ENCODE measurements around the gene FAM131A. TPM values are rescaled to one million over a fixed set of nuclear protein-coding genes. Genes with fewer than 3 reads are reported as not detected.
A peak's percentile ranks its signal among the peaks of the same experiment; 100 is the strongest.

FAM131A gene
- total RNA-seq, 1 donor = 9.8 TPM

GRCh38 chr3:184387174-184387714, 49.8 kb downstream of the FAM131A start:
- H3K9me3 ChIP-seq (ENCODE audit: low read depth, low read length) = no peaks in the 10 kb centered on the region
- no peak overlapping the region for H2AFZ ChIP-seq (ENCODE audit: low read length)
- H3K36me3 ChIP-seq (ENCODE audit: insufficient read depth, low read length) = no peaks in the 10 kb centered on the region
- H3K4me1 ChIP-seq (ENCODE audit: insufficient read depth, low read length) = no peaks in the 10 kb centered on the region
- peaks cover 16% of the 10 kb centered on the region for H3K27me3 ChIP-seq (ENCODE audit: insufficient read depth, low read length)
- H3K27ac ChIP-seq (ENCODE audit: low read depth, low read length) = no peak overlapping the region
- no peaks in the 10 kb centered on the region for H3K79me2 ChIP-seq (ENCODE audit: insufficient read depth, low read length)
- no peak overlapping the region for H3K4me3 ChIP-seq (ENCODE audit: insufficient read depth, low read length)
- H4K20me1 ChIP-seq (ENCODE audit: insufficient read depth, low read length) = no peaks in the 10 kb centered on the region
- H3K4me2 ChIP-seq (ENCODE audit: insufficient read depth, low read length) = no peak overlapping the region
- peak; percentile 78 for DNase-seq (ENCODE audit: insufficient read length, low spot score, missing footprints)
- TF ChIP-seq CTCF (IDR thresholded peaks at IDR 0.05; ENCODE audit: extremely low read depth, low read depth, low read length) = no peak

GRCh38 chr3:184388164-184388935, 51.0 kb downstream of the FAM131A start:
- no peak overlapping the region for H3K27ac ChIP-seq (ENCODE audit: low read depth, low read length)
- DNase-seq (ENCODE audit: insufficient read length, low spot score, missing footprints) = no peak
- no peaks in the 10 kb centered on the region for H3K9me3 ChIP-seq (ENCODE audit: low read depth, low read length)

DNA sequence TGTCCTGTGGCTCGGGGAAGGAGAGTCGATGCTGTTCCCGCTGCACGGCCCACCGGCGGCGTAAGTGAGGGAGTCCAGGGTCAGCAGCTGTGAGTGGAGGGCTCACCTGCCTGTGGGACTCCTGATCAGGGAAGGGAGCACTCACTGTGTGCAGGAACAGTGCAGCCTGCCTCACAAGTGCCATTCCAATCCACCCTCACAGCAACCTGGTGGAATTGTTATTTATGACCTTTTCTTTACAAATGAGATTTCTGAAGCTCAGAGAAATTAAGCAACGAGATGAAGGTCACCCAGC, 51.5 kb downstream of the FAM131A start:
- no peaks in the 10 kb centered on the region for H3K79me2 ChIP-seq (ENCODE audit: insufficient read depth, low read length)
- no peak overlapping the region for H3K4me3 ChIP-seq (ENCODE audit: insufficient read depth, low read length)
- H2AFZ ChIP-seq (ENCODE audit: low read length) = no peak overlapping the region
- no peak overlapping the region for H3K27ac ChIP-seq (ENCODE audit: low read depth, low read length)
- no peaks in the 10 kb centered on the region for H3K9me3 ChIP-seq (ENCODE audit: low read depth, low read length)
- DNase-seq (ENCODE audit: insufficient read length, low spot score, missing footprints) = no peak
- H3K27me3 ChIP-seq (ENCODE audit: insufficient read depth, low read length) = peaks cover 13% of the 10 kb centered on the region
- TF ChIP-seq CTCF (IDR thresholded peaks at IDR 0.05; ENCODE audit: extremely low read depth, low read depth, low read length) = no peak
- H3K4me1 ChIP-seq (ENCODE audit: insufficient read depth, low read length) = no peaks in the 10 kb centered on the region
- H3K4me2 ChIP-seq (ENCODE audit: insufficient read depth, low read length) = no peak overlapping the region
- H3K36me3 ChIP-seq (ENCODE audit: insufficient read depth, low read length) = no peaks in the 10 kb centered on the region
- no peaks in the 10 kb centered on the region for H4K20me1 ChIP-seq (ENCODE audit: insufficient read depth, low read length)

More at GRCh38 chr3:184388164-184388935, 51.0 kb downstream of the FAM131A start:
- H3K27me3 ChIP-seq (ENCODE audit: insufficient read depth, low read length) = peaks cover 11% of the 10 kb centered on the region
- TF ChIP-seq CTCF (IDR thresholded peaks at IDR 0.05; ENCODE audit: extremely low read depth, low read depth, low read length) = no peak
- no peak overlapping the region for H2AFZ ChIP-seq (ENCODE audit: low read length)
- no peak overlapping the region for H3K4me2 ChIP-seq (ENCODE audit: insufficient read depth, low read length)
- H4K20me1 ChIP-seq (ENCODE audit: insufficient read depth, low read length) = no peaks in the 10 kb centered on the region
- no peaks in the 10 kb centered on the region for H3K4me1 ChIP-seq (ENCODE audit: insufficient read depth, low read length)
- no peaks in the 10 kb centered on the region for H3K79me2 ChIP-seq (ENCODE audit: insufficient read depth, low read length)
- no peaks in the 10 kb centered on the region for H3K36me3 ChIP-seq (ENCODE audit: insufficient read depth, low read length)
- H3K4me3 ChIP-seq (ENCODE audit: insufficient read depth, low read length) = no peak overlapping the region

DNA sequence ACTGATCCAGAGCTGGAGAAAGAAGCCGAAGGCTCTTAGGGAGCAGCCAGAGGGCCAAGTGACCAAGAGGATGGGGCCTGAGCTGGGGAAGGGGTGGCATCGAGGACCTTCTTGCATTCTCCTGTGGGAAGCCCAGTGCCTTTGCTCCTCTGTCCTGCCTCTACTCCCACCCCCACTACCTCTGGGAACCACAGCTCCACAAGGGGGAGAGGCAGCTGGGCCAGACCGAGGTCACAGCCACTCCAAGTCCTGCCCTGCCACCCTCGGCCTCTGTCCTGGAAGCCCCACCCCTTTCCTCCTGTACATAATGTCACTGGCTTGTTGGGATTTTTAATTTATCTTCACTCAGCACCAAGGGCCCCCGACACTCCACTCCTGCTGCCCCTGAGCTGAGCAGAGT, 52.0 kb downstream of the FAM131A start:
- H2AFZ ChIP-seq (ENCODE audit: low read length) = no peak overlapping the region
- H3K27ac ChIP-seq (ENCODE audit: low read depth, low read length) = no peak overlapping the region
- H4K20me1 ChIP-seq (ENCODE audit: insufficient read depth, low read length) = no peaks in the 10 kb centered on the region
- H3K79me2 ChIP-seq (ENCODE audit: insufficient read depth, low read length) = no peaks in the 10 kb centered on the region
- H3K9me3 ChIP-seq (ENCODE audit: low read depth, low read length) = no peaks in the 10 kb centered on the region
- H3K27me3 ChIP-seq (ENCODE audit: insufficient read depth, low read length) = peaks cover 15% of the 10 kb centered on the region
- H3K4me1 ChIP-seq (ENCODE audit: insufficient read depth, low read length) = no peaks in the 10 kb centered on the region
- no peaks in the 10 kb centered on the region for H3K36me3 ChIP-seq (ENCODE audit: insufficient read depth, low read length)
- no peak for TF ChIP-seq CTCF (IDR thresholded peaks at IDR 0.05; ENCODE audit: extremely low read depth, low read depth, low read length)
- H3K4me2 ChIP-seq (ENCODE audit: insufficient read depth, low read length) = no peak overlapping the region
- DNase-seq (ENCODE audit: insufficient read length, low spot score, missing footprints) = no peak
- H3K4me3 ChIP-seq (ENCODE audit: insufficient read depth, low read length) = no peak overlapping the region

Measured in osteoblast (primary cell).